ENCODE data around the gene MED16. TPM values are rescaled to one million over a fixed set of nuclear protein-coding genes. Genes with fewer than 3 reads are reported as not detected.
A peak's percentile ranks its signal among the peaks of the same experiment; 100 is the strongest.

Gene MED16
- total and polyA plus RNA-seq, 2 of the 13 experiments (the other 11 are each of a cell fraction or from before 2014, with no cell fraction given), result 13.3 to 14.8 TPM

DNA sequence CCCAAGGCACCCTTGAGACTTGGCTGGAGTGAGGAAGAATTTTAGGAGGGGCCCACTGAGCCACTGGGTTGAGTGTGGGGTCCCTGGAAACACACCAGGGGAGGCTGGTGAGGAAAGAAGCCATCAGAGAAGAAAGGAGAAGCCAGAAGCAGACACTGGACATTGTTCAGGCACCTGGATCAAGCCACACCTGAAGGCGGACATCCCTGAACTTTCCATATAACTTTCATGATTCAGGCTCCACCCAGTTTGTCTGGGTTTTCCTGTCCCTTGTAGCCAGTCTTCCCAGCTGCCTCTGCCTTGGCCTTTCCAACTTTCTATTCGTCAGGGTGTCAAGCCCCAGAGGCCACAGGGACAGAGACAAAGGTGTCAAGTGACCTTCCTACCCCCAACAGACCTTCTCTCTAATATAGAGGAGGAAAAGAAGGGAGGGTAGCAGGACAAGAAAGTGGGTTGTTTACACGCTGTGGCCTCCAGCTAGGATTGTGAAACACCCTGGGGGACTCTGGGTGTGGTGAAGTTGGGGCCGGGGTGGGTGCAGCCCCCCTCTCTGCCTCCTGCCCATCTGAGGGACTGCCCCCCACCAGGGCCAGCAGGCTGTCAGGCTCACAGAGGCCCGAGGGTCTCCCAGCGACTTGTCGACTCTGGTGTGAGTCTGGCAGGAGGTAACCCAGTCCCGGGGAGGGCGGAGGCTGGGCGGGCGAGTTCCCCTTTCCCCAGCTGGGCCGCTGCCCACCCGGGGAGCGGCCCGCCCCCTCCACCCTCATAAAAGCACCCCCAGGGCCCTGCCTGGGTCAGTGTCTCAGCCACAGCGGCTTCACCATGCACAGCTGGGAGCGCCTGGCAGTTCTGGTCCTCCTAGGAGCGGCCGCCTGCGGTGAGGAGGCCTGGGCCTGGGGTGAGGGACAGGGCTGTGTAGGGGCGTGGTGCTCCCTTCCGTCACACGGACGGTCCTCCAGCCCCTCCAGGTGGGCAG lies 33.8 kb downstream of the MED16 start, which contains the start of gene CFD (continued):
- peak; percentile 70 for TF ChIP-seq ZBTB7B (CRISPR knock-in tag; IDR thresholded peaks at IDR 0.05)
- no peak for TF ChIP-seq ZSCAN12 (CRISPR knock-in tag; IDR thresholded peaks at IDR 0.05)
- TF ChIP-seq DNMT1 (CRISPR knock-in tag; IDR thresholded peaks at IDR 0.05), result no peak
- peak; percentile 67 for TF ChIP-seq CEBPB (IDR thresholded peaks at IDR 0.05; ENCODE audit: borderline replicate concordance, low read depth, low read length)
- TF ChIP-seq KDM5B (CRISPR knock-in tag; IDR thresholded peaks at IDR 0.05; ENCODE audit: borderline replicate concordance), result 0 out of 2 replicates have a peak, but pooled peaks have one; percentile 16
- TF ChIP-seq ZMAT5 (CRISPR knock-in tag; IDR thresholded peaks at IDR 0.05; ENCODE audit: borderline replicate concordance, low read depth), result no peak
- TF ChIP-seq ZNF724P (CRISPR knock-in tag; IDR thresholded peaks at IDR 0.05; ENCODE audit: borderline replicate concordance), result no peak
- no peak for TF ChIP-seq IRF2 (CRISPR knock-in tag; IDR thresholded peaks at IDR 0.05)
- TF ChIP-seq ZNF598 (CRISPR knock-in tag; IDR thresholded peaks at IDR 0.05; ENCODE audit: borderline replicate concordance), result no peak
- no peak for TF ChIP-seq ZNF557 (CRISPR knock-in tag; IDR thresholded peaks at IDR 0.05)
- TF ChIP-seq ATF4 (CRISPR knock-in tag; IDR thresholded peaks at IDR 0.05), result no peak
- TF ChIP-seq FOSL1 (CRISPR knock-in tag; IDR thresholded peaks at IDR 0.05; ENCODE audit: borderline replicate concordance), result no peak
- TF ChIP-seq FLYWCH1 (CRISPR knock-in tag; IDR thresholded peaks at IDR 0.05), result no peak
- TF ChIP-seq SALL1 (CRISPR knock-in tag; IDR thresholded peaks at IDR 0.05), result 0 out of 2 replicates have a peak, but pooled peaks have one; percentile 10
- TF ChIP-seq ZNF235 (CRISPR knock-in tag; IDR thresholded peaks at IDR 0.05; ENCODE audit: borderline replicate concordance), result no peak
- TF ChIP-seq MLX (CRISPR knock-in tag; IDR thresholded peaks at IDR 0.05), result no peak
- no peak for TF ChIP-seq ZNF44 (CRISPR knock-in tag; IDR thresholded peaks at IDR 0.05)
- TF ChIP-seq, protein P1, sequence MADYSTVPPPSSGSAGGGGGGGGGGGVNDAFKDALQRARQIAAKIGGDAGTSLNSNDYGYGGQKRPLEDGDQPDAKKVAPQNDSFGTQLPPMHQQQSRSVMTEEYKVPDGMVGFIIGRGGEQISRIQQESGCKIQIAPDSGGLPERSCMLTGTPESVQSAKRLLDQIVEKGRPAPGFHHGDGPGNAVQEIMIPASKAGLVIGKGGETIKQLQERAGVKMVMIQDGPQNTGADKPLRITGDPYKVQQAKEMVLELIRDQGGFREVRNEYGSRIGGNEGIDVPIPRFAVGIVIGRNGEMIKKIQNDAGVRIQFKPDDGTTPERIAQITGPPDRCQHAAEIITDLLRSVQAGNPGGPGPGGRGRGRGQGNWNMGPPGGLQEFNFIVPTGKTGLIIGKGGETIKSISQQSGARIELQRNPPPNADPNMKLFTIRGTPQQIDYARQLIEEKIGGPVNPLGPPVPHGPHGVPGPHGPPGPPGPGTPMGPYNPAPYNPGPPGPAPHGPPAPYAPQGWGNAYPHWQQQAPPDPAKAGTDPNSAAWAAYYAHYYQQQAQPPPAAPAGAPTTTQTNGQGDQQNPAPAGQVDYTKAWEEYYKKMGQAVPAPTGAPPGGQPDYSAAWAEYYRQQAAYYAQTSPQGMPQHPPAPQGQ (CRISPR knock-in tag; IDR thresholded peaks at IDR 0.05; ENCODE audit: borderline replicate concordance), result no peak
- TF ChIP-seq ZNF510 (CRISPR knock-in tag; IDR thresholded peaks at IDR 0.05; ENCODE audit: low read depth), result no peak
- TF ChIP-seq, protein P2, sequence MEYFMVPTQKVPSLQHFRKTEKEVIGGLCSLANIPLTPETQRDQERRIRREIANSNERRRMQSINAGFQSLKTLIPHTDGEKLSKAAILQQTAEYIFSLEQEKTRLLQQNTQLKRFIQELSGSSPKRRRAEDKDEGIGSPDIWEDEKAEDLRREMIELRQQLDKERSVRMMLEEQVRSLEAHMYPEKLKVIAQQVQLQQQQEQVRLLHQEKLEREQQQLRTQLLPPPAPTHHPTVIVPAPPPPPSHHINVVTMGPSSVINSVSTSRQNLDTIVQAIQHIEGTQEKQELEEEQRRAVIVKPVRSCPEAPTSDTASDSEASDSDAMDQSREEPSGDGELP (IDR thresholded peaks at IDR 0.05; ENCODE audit: borderline replicate concordance, low read depth), result 0 out of 2 replicates have a peak, but pooled peaks have one; percentile 32
- TF ChIP-seq, protein P3, sequence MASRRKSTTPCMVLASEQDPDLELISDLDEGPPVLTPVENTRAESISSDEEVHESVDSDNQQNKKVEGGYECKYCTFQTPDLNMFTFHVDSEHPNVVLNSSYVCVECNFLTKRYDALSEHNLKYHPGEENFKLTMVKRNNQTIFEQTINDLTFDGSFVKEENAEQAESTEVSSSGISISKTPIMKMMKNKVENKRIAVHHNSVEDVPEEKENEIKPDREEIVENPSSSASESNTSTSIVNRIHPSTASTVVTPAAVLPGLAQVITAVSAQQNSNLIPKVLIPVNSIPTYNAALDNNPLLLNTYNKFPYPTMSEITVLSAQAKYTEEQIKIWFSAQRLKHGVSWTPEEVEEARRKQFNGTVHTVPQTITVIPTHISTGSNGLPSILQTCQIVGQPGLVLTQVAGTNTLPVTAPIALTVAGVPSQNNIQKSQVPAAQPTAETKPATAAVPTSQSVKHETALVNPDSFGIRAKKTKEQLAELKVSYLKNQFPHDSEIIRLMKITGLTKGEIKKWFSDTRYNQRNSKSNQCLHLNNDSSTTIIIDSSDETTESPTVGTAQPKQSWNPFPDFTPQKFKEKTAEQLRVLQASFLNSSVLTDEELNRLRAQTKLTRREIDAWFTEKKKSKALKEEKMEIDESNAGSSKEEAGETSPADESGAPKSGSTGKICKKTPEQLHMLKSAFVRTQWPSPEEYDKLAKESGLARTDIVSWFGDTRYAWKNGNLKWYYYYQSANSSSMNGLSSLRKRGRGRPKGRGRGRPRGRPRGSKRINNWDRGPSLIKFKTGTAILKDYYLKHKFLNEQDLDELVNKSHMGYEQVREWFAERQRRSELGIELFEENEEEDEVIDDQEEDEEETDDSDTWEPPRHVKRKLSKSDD (CRISPR knock-in tag; IDR thresholded peaks at IDR 0.05; ENCODE audit: low read depth), result no peak
